ENCODE measurements around the gene ZC3H12D.

Gene ZC3H12D

GRCh38 chr6:149484733-149485700 lies at the start of gene ZC3H12D:
TSS of gene ZC3H12D (minus strand) at chr6:149485014. CDS start at chr6:149474543, 10,471 bp downstream.
- no peak for TF ChIP-seq CTCF (IDR thresholded peaks at IDR 0.05)
- no peak for TF ChIP-seq ZFX (IDR thresholded peaks at IDR 0.05; ENCODE audit: borderline replicate concordance)
- H3K27ac ChIP-seq = no peak within 1 kb of the TSS

DNA sequence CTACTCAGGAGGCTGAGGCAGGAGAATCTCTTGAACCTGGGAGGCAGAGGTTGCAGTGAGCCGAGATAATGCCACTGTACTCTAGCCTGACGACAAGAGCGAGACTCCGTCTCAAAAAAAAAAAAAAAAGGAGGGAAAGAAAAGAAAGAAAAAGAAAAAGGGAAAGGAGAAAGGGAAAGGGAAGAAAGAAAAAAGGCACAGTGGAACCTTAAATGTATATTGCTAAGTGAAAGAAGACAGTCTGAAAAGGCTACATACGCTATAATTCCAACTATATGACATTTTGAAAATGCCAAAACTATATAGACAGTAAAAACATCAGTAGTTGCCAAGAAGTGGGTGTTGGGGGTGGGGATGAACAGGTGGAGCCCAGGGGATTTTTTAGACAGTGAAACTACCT lies 44.8 kb upstream of the ZC3H12D start:
- no peak overlapping the region for H3K27ac ChIP-seq
- no peak for TF ChIP-seq CTCF (IDR thresholded peaks at IDR 0.05)
- TF ChIP-seq ZFX (IDR thresholded peaks at IDR 0.05; ENCODE audit: borderline replicate concordance) = no peak

DNA sequence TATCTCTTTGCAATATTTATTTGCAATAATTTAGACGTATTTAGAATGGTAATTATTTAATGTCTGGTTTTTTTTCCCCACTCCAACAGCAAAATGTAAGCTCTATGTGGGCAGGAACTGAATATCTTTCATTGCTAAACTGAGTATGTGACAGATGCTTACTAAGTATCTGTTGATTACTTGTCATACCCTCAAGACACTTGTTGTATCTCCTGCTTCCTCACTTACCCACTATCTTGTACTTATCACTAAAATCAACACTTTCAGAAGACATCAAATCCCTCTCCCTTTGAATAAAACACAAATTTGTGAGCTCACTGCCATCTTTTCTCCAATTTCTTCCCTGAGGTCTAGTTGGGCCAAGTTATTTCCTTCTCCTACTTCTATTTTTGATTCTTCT lies 30.7 kb upstream of the ZC3H12D start:
- H3K27ac ChIP-seq = no peak overlapping the region
- TF ChIP-seq CTCF (IDR thresholded peaks at IDR 0.05) = no peak

- TF ChIP-seq ZFX (IDR thresholded peaks at IDR 0.05; ENCODE audit: borderline replicate concordance) (no peak), CTCF (IDR thresholded peaks at IDR 0.05) (no peak)
- no peak overlapping the region for H3K27ac ChIP-seq
These were observed 29.1 kb upstream of the ZC3H12D start for GRCh38 chr6:149513915-149514314.

DNA sequence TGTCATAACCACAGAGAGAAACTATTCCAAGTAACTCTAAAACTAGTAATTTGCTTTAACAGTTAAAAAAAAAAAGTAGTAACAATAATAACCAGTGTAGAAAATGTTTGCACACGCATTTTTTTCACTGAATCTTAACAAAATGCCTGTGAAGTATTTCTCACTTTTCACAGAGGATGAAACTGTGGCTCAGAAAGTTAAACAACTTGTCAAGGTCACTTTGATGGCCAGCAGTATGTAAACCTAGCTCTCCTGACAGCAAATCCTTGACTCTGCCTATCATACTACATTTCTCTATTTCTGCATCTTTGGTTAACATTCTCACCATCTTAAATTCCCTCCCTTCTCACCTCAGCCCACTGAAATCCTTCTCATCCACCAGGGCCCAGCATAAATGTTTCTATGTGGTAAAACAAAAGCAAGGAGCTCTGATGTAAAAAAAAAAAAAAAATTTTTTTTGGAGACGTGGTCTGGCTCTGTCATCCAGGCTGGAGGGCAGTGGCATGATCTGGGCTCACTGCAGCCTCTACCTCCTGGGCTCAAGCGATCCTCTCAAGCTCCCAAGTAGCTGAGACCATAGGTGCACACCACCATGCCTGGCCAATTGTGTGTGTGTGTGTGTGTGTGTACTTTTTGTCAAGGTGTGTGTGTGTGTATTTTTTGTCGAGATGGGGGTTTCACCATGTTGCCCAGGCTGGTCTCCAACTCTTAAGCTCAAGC lies 26.1 kb upstream of the ZC3H12D start:
- no peak for TF ChIP-seq ZFX (IDR thresholded peaks at IDR 0.05; ENCODE audit: borderline replicate concordance)
- TF ChIP-seq CTCF (IDR thresholded peaks at IDR 0.05) = no peak
- H3K27ac ChIP-seq = no peak overlapping the region

DNA sequence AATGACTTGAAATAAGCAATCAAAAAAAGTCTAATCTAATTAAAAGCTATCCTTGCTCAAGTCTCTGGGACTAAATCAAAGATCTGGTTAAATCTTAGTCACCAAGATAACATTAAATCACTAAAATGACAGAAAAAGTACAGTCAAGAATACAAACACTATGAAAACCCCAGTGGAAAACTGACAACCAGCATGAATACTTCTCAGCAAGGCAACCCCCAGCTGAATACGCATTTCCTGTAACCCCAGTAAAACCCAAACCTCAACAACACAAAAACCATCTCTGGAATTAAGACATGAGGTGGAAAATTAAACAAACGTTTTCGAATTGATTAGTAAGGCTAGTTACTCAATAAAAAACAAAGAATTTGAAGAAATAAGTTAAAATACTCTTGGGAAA lies 23.7 kb upstream of the ZC3H12D start:
- H3K27ac ChIP-seq = no peak overlapping the region
- TF ChIP-seq ZFX (IDR thresholded peaks at IDR 0.05; ENCODE audit: borderline replicate concordance) (no peak), CTCF (IDR thresholded peaks at IDR 0.05) (no peak)

DNA sequence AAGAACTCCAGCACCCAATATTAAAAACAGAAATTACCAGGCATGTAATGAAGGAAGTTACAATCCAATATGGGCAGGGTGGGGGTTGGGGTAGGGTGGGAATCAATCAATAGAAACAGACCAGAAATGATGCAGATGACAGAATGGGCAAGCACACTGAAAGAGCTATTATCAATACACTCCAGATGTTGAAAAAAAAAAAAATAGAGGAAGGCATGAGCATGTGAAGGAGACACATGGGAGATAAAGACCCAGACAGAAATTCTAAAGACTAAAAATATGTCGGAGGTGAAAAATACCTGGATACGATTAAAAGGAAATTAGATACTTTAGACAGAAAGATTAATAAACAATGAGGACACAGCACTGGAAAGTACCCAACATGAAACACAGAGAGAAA lies 19.1 kb upstream of the ZC3H12D start:
- H3K27ac ChIP-seq = no peak overlapping the region
- no peak for TF ChIP-seq CTCF (IDR thresholded peaks at IDR 0.05)

Measured in 22Rv1 (cell line).